Erythroblast (primary cell): ENCODE results near the gene EIF2AK3.

ENCODE experiments used
- GATA1 ChIP-seq: IDR thresholded peaks from 2 replicates; pipeline ENCODE4 v1.6.1; 2011; ENCODE audit warnings: low read depth, mild to moderate bottlenecking, control low read depth, low read length, moderate library complexity
- POLR2A ChIP-seq: IDR thresholded peaks from 2 replicates; pipeline ENCODE4 v1.6.1; 2011; ENCODE audit warnings: mild to moderate bottlenecking, low read length

DNA sequence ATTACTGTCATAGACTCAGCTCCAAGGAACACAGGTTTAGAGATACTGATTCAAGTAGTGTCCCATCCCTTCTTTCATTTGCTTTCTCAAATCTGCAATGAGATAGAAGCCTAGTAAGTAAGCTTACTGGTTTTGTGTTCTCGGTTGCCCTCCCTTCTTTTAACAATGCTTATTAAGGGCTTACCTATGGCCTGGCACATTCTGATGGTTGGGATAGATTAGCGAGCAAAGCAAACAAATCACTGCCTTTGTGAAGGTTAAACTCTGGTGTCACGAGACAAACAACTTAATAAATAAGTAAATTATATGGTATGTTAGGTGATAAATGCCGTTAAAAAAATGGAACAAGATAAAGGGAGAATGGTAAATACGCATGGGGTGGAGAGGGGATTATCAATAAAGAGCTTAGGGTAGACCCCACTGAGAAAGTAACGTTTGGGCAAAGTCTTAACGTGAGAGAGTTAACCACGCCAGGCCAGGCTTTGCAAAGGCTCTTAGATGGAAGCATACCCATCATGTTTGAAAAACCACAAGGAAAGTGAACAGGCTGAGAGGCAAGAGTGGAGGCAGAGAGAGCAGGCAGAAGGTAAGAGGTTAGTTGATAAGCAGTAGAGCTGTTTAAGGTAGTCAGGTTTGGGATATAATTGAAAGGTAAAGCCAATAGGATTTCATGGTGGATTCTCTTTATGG lies 31.0 kb downstream of the EIF2AK3 start:
- TF ChIP-seq POLR2A, result no peak
- TF ChIP-seq GATA1, result no peak
